ENCODE results near the gene TBCCD1.
"Not testable (repeated sequence)": the region's sequence is repeated elsewhere in the genome, so short reads cannot be mapped to it uniquely, and the experiment has no call there.

DNA sequence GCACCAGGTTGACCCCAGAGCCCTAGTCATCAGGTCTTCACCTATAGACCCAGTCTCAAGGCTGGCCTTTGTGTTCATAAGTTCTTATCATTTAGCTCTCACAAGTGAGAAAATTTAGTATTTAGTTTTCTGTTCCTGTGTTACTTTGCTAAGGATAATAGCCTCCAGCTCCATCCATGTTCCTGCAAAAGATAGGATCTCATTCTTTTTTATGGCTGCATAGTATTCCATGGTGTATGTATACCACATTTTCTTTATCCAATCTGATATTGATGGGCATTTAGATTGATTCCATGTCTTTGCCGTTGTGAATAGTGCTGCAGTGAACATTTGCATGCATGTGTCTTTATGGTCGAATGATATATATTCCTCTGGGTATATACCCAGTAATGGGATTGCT lies 69.1 kb downstream of the TBCCD1 start:
- not testable (repeated sequence) for TF ChIP-seq POLR2AphosphoS5 (IDR thresholded peaks at IDR 0.05); CTCF (IDR thresholded peaks at IDR 0.05); POLR2A (IDR thresholded peaks at IDR 0.05; ENCODE audit: low read depth); EP300 (IDR thresholded peaks at IDR 0.05)

Data from esophagus muscularis mucosa (tissue), 4 donors.